HEK293 (cell line): Measurements from ENCODE around the gene CSMD2.

Source experiments
- GFI1B ChIP-seq: fragments of 450-650 bp; formaldehyde crosslinking; IDR thresholded peaks from 2 replicates; pipeline ENCODE4 v1.5.1; 2016; ENCODE audit warnings: missing biosample characterization, missing genetic modification characterization
- KLF16 ChIP-seq: fragments of 450-650 bp; formaldehyde crosslinking; IDR thresholded peaks from 2 replicates; pipeline ENCODE4 v1.5.1; 2017; ENCODE audit warnings: missing biosample characterization, missing genetic modification characterization
- SP2 ChIP-seq: fragments of 450-650 bp; formaldehyde crosslinking; IDR thresholded peaks from 2 replicates; pipeline ENCODE4 v1.5.1; 2016; ENCODE audit warnings: missing biosample characterization, missing genetic modification characterization
- TSHZ1 ChIP-seq: fragments of 450-650 bp; formaldehyde crosslinking; IDR thresholded peaks from 2 replicates; pipeline ENCODE4 v1.5.1; 2016; ENCODE audit warnings: missing biosample characterization, missing genetic modification characterization, borderline replicate concordance
- YY1 ChIP-seq: fragments of 450-650 bp; formaldehyde crosslinking; IDR thresholded peaks from 2 replicates; pipeline ENCODE4 v1.5.1; 2018; ENCODE audit warnings: missing biosample characterization, missing genetic modification characterization
- ZBTB7A ChIP-seq: fragments of 450-650 bp; formaldehyde crosslinking; IDR thresholded peaks from 2 replicates; pipeline ENCODE4 v1.5.1; 2016; ENCODE audit warnings: low read depth, missing biosample characterization, missing genetic modification characterization
- ZNF133 ChIP-seq: fragments of 450-650 bp; formaldehyde crosslinking; IDR thresholded peaks from 2 replicates; pipeline ENCODE4 v1.5.1; 2016; ENCODE audit warnings: missing biosample characterization, missing genetic modification characterization
- ZNF416 ChIP-seq: fragments of 450-650 bp; formaldehyde crosslinking; IDR thresholded peaks from 2 replicates; pipeline ENCODE4 v1.5.1; 2016; ENCODE audit warnings: missing biosample characterization, missing genetic modification characterization
- ZNF623 ChIP-seq: fragments of 450-650 bp; formaldehyde crosslinking; IDR thresholded peaks from 2 replicates; pipeline ENCODE4 v1.5.1; 2016; ENCODE audit warnings: missing biosample characterization, missing genetic modification characterization
- ZNF768 ChIP-seq: fragments of 450-650 bp; formaldehyde crosslinking; IDR thresholded peaks from 2 replicates; pipeline ENCODE4 v1.5.1; 2018; ENCODE audit warnings: missing biosample characterization, mild to moderate bottlenecking, missing genetic modification characterization
- ZNF837 ChIP-seq: fragments of 450-650 bp; formaldehyde crosslinking; IDR thresholded peaks from 2 replicates; pipeline ENCODE4 v1.5.1; 2016; ENCODE audit warnings: missing biosample characterization, missing genetic modification characterization
- TF ChIP-seq, protein P1 (sequence below): fragments of 450-650 bp; formaldehyde crosslinking; IDR thresholded peaks from 2 replicates; pipeline ENCODE4 v1.5.1; 2017; ENCODE audit warnings: missing biosample characterization, mild to moderate bottlenecking, missing genetic modification characterization, moderate library complexity
- TF ChIP-seq, protein P2 (sequence below): fragments of 450-650 bp; formaldehyde crosslinking; IDR thresholded peaks from 2 replicates; pipeline ENCODE4 v1.5.1; 2016; ENCODE audit warnings: missing biosample characterization, missing genetic modification characterization

- TF ChIP-seq ZBTB7A (tag by site-specific recombination) (no peak), ZNF416 (tag by site-specific recombination) (no peak), ZNF623 (no peak), SP2 (tag by site-specific recombination) (no peak), TSHZ1 (tag by site-specific recombination) (no peak), ZNF133 (tag by site-specific recombination) (no peak), ZNF768 (tag by site-specific recombination) (no peak), ZNF837 (tag by site-specific recombination) (no peak), KLF16 (no peak), YY1 (tag by site-specific recombination) (no peak), GFI1B (no peak)
- TF ChIP-seq, protein P1, sequence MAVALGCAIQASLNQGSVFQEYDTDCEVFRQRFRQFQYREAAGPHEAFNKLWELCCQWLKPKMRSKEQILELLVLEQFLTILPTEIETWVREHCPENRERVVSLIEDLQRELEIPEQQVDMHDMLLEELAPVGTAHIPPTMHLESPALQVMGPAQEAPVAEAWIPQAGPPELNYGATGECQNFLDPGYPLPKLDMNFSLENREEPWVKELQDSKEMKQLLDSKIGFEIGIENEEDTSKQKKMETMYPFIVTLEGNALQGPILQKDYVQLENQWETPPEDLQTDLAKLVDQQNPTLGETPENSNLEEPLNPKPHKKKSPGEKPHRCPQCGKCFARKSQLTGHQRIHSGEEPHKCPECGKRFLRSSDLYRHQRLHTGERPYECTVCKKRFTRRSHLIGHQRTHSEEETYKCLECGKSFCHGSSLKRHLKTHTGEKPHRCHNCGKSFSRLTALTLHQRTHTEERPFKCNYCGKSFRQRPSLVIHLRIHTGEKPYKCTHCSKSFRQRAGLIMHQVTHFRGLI (tag by site-specific recombination) = no peak
- TF ChIP-seq, protein P2, sequence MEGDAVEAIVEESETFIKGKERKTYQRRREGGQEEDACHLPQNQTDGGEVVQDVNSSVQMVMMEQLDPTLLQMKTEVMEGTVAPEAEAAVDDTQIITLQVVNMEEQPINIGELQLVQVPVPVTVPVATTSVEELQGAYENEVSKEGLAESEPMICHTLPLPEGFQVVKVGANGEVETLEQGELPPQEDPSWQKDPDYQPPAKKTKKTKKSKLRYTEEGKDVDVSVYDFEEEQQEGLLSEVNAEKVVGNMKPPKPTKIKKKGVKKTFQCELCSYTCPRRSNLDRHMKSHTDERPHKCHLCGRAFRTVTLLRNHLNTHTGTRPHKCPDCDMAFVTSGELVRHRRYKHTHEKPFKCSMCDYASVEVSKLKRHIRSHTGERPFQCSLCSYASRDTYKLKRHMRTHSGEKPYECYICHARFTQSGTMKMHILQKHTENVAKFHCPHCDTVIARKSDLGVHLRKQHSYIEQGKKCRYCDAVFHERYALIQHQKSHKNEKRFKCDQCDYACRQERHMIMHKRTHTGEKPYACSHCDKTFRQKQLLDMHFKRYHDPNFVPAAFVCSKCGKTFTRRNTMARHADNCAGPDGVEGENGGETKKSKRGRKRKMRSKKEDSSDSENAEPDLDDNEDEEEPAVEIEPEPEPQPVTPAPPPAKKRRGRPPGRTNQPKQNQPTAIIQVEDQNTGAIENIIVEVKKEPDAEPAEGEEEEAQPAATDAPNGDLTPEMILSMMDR = no peak
Observed at GRCh38 chr1:34037109-34037508, 127.9 kb downstream of the CSMD2 start.
